HCT116 (cell line): ENCODE measurements around the gene RBBP9. TPM values are rescaled to one million over a fixed set of nuclear protein-coding genes. Genes with fewer than 3 reads are reported as not detected.
"Not testable (repeated sequence)": the region's sequence is repeated elsewhere in the genome, so short reads cannot be mapped to it uniquely, and the experiment has no call there.

ENCODE experiments used
- ATAC-seq: fragments of 200-7000 bp; cut with Tn5 transposase; 2 replicates; pipeline ENCODE4 v1.9.1; 2020; ENCODE audit warnings: mild to moderate bottlenecking, moderate library complexity
- BruUV-seq: library from RNA; stranded (reverse); fragments of 400-500 nt; replicated peaks from 2 replicates; lab custom pipeline; 2021; lab: Mats Ljungman, UMichigan
- CTCF ChIA-PET: fragments of 300-600 bp; sonication (Branson Sonifier 250); formaldehyde crosslinking; loops from one replicate; lab custom pipeline; 2021; ENCODE audit warnings: antibody characterized with exemption; lab: Charles Lee
- POLR2A ChIA-PET: fragments of 300-600, 350-600 bp; sonication (Branson Sonifier 250); formaldehyde crosslinking; loops from one replicate; lab custom pipeline; 2021; ENCODE audit warnings: antibody characterized with exemption; lab: Charles Lee
- RAD21 ChIA-PET, 2 experiments: fragments of 300-600 bp; sonication (Branson Sonifier 250); formaldehyde crosslinking; loops; one replicate each; lab custom pipeline; 2023; ENCODE audit warnings: low total read pairs in 2 of 2; ENCODE audit not compliant: uncharacterized antibody in 2 of 2, unreplicated experiment in 2 of 2, low non-redundant PET in 1 of 2; lab: Charles Lee
- DNase-seq: peaks from one replicate; pipeline ENCODE4 v3.0.0-alpha.2; 2010; ENCODE audit warnings: low read depth, low spot score
- H2AFZ ChIP-seq: fragments of 200-600 bp; shearing (Covaris generic), sonication (generic); 2 replicates; pipeline ENCODE4 v1.6.1; 2017; ENCODE audit warnings: low read depth, mixed run types, mixed read lengths, antibody characterized with exemption, low read length; ENCODE audit not compliant: poor library complexity, severe bottlenecking
- H3K27ac ChIP-seq: 2 replicates; pipeline ENCODE4 v1.5.1; 2012; ENCODE audit warnings: low read depth, low read length
- H3K27me3 ChIP-seq: fragments of 200-600 bp; sonication (generic); 2 replicates; pipeline ENCODE4 v1.6.1; 2016; ENCODE audit warnings: mixed run types, low read length, mixed read lengths; ENCODE audit not compliant: insufficient read depth
- H3K36me3 ChIP-seq, 2 experiments: fragments of 200-500 bp in 1 of 2; fragments of 200-600 bp in 1 of 2; sonication (Bioruptor generic) in 1 of 2; sonication (generic) in 1 of 2; 2 replicates each; pipeline versions ENCODE4 v1.5.1 to v1.6.1; 2014 to 2016; ENCODE audit warnings: low read length in 2 of 2, inconsistent platforms in 1 of 2, mixed read lengths in 1 of 2, mixed run types in 1 of 2; ENCODE audit not compliant: insufficient read depth in 2 of 2, control insufficient read depth in 1 of 2
- H3K4me1 ChIP-seq, 2 experiments: fragments of 200-600 bp in 1 of 2; sonication (generic) in 1 of 2; 2 replicates each; pipeline versions ENCODE4 v1.5.1 to v1.6.1; 2012 to 2017; ENCODE audit warnings: low read length in 2 of 2, inconsistent platforms in 1 of 2, mild to moderate bottlenecking in 1 of 2, mixed read lengths in 1 of 2, mixed run types in 1 of 2, moderate library complexity in 1 of 2; ENCODE audit not compliant: insufficient read depth in 2 of 2, control insufficient read depth in 1 of 2
- H3K4me2 ChIP-seq: fragments of 200-600 bp; sonication (generic); 2 replicates; pipeline ENCODE4 v1.6.1; 2017; ENCODE audit warnings: mixed run types, low read length, mixed read lengths
- H3K4me3 ChIP-seq, 2 experiments: fragments of 200-600 bp in 1 of 2; sonication (generic) in 1 of 2; replicated peaks in 1 of 2; 2 replicates each; pipeline ENCODE4 v1.5.1; 2011 to 2016; ENCODE audit warnings: low read length in 2 of 2, control low read depth in 1 of 2, low read depth in 1 of 2, mild to moderate bottlenecking in 1 of 2, mixed read lengths in 1 of 2, mixed run types in 1 of 2
- H3K79me2 ChIP-seq: fragments of 200-600 bp; sonication (generic); 2 replicates; pipeline ENCODE4 v1.6.1; 2017; ENCODE audit warnings: mild to moderate bottlenecking, mixed run types, low read length, moderate library complexity, mixed read lengths; ENCODE audit not compliant: insufficient read depth
- H3K9ac ChIP-seq: fragments of 200-600 bp; sonication (generic); 2 replicates; pipeline ENCODE4 v1.6.1; 2016; ENCODE audit warnings: low read length, mixed read lengths
- H3K9me2 ChIP-seq: fragments of 200-600 bp; sonication (generic), shearing (Covaris generic); 2 replicates; pipeline ENCODE4 v1.6.1; 2017; ENCODE audit warnings: mixed run types, mild to moderate bottlenecking, moderate library complexity; ENCODE audit not compliant: insufficient read depth
- H3K9me3 ChIP-seq, 2 experiments: fragments of 200-500 bp in 1 of 2; fragments of 200-600 bp in 1 of 2; sonication (Bioruptor generic) in 1 of 2; sonication (generic) in 1 of 2; 2 replicates each; pipeline ENCODE4 v1.6.1; 2014 to 2017; ENCODE audit warnings: low read length in 2 of 2, mixed read lengths in 2 of 2, inconsistent platforms in 1 of 2, low read depth in 1 of 2, mild to moderate bottlenecking in 1 of 2, mixed run types in 1 of 2, moderate library complexity in 1 of 2; ENCODE audit not compliant: control insufficient read depth in 1 of 2, insufficient read depth in 1 of 2
- H4K20me1 ChIP-seq: fragments of 200-600 bp; sonication (generic), shearing (Covaris generic); 2 replicates; pipeline ENCODE4 v1.6.1; 2017; ENCODE audit warnings: mixed run types, mild to moderate bottlenecking, moderate library complexity; ENCODE audit not compliant: insufficient read depth
- ATF3 ChIP-seq: IDR thresholded peaks from 2 replicates; pipeline ENCODE4 v1.6.1; 2012
- CTCF ChIP-seq, 3 experiments: fragments of 200-600 bp in 1 of 3; sonication (generic) in 1 of 3; IDR thresholded peaks in 2 of 3; conservative IDR thresholded peaks in 1 of 3; 2 replicates each; pipeline ENCODE4 v1.5.1; 2012 to 2017; ENCODE audit warnings: low read depth in 2 of 3, low read length in 2 of 3, antibody characterized with exemption in 1 of 3, borderline replicate concordance in 1 of 3, control low read depth in 1 of 3, mild to moderate bottlenecking in 1 of 3, mixed read lengths in 1 of 3, mixed run types in 1 of 3, moderate library complexity in 1 of 3; ENCODE audit not compliant: insufficient read depth in 1 of 3
- EGR1 ChIP-seq: IDR thresholded peaks from 2 replicates; pipeline ENCODE4 v1.6.1; 2012; ENCODE audit warnings: low read depth
- EZH2phosphoT487 ChIP-seq: fragments of 200-600 bp; IDR thresholded peaks from 2 replicates; pipeline ENCODE4 v1.6.1; 2018; ENCODE audit warnings: antibody characterized with exemption, borderline replicate concordance
- RAD21 ChIP-seq: IDR thresholded peaks from 2 replicates; pipeline ENCODE4 v1.6.1; 2012; ENCODE audit warnings: low read depth, mild to moderate bottlenecking
- REST ChIP-seq: IDR thresholded peaks from 2 replicates; pipeline ENCODE4 v1.6.1; 2012; ENCODE audit warnings: low read depth
- SP1 ChIP-seq: IDR thresholded peaks from 2 replicates; pipeline ENCODE4 v1.6.1; 2012; ENCODE audit warnings: low read depth
- TCF7L2 ChIP-seq: IDR thresholded peaks from 2 replicates; pipeline ENCODE4 v1.7.0; 2011; ENCODE audit warnings: borderline replicate concordance, inconsistent platforms; ENCODE audit not compliant: insufficient read depth, insufficient read length; ENCODE audit errors: extremely low read depth
- intact Hi-C: fragments of 100-400 bp; cut with micrococcal nuclease; formaldehyde crosslinking; loops from 2 replicates; pipeline ENCODE4 v1.10.0; 2022
- total RNA-seq: library from RNA; stranded (reverse); gene quantifications from one replicate; pipeline ENCODE4 v1.2.1, GENCODE V29; 2021; ENCODE audit not compliant: unreplicated experiment

The RBBP9 gene
- total RNA-seq, 1 experiment from 2014 or later = 10.3 TPM

DNA sequence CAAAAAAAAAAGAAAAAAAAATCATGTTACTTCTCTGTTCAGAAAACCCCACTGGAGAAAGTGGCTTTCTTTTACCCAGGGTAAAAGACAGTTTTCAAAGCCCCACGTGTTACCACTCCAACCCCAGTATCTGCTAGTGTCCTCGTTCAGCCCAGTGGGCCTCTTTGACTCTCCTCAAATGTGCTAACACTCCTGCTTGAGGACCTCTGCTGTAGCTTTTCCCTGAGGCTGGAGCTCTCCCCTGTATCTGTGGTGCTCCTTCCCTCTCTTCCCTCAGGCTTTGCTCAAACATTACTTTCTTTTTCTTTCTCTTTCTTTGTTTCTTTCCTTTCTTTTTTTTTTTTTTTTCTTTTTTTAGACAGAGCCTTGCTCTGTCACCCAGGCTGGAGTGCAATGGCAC, 26.0 kb upstream of the RBBP9 start (continued):
- TF ChIP-seq CTCF (IDR thresholded peaks at IDR 0.05 in 2 of 3, conservative IDR thresholded peaks at IDR 0.05 in 1 of 3; ENCODE audit: borderline replicate concordance in 1 of 3, insufficient read depth in 1 of 3, low read depth in 2 of 3, low read length in 2 of 3) = no peak
- no peak for TF ChIP-seq RAD21
- TF ChIP-seq SP1 = no peak
- TF ChIP-seq ATF3 = no peak
- TF ChIP-seq EGR1 = no peak
- TF ChIP-seq REST = no peak
- no peak for TF ChIP-seq TCF7L2
- TF ChIP-seq EZH2phosphoT487 = no peak

GRCh38 chr20:18522066-18522465, 25.0 kb upstream of the RBBP9 start:
- intact Hi-C loops, H3K9me3 ChIP-seq, H4K20me1 ChIP-seq, H3K4me3 ChIP-seq, RAD21 ChIA-PET, H3K9me2 ChIP-seq, H3K79me2 ChIP-seq, DNase-seq, H3K4me2 ChIP-seq, H2AFZ ChIP-seq, CTCF ChIA-PET, BruUV-seq, H3K9ac ChIP-seq, H3K27me3 ChIP-seq, POLR2A ChIA-PET, ATAC-seq, H3K27ac ChIP-seq: not testable (repeated sequence)
- Histone ChIP-seq H3K36me3 (peaks cover 15 to 24% of the 10 kb centered on the region in 2 experiments), H3K4me1 (peaks cover 5 to 16% of the 10 kb centered on the region in 2 experiments; a peak in 3 of 4 replicates)
